CD8-positive, alpha-beta memory T cell (primary cell): ENCODE results near the gene STARD4. TPM values are rescaled to one million over a fixed set of nuclear protein-coding genes. Genes with fewer than 3 reads are reported as not detected.
A peak's percentile ranks its signal among the peaks of the same experiment; 100 is the strongest.

Experiments
- CTCF ChIA-PET: fragments of 350-600 bp; sonication (Branson Sonifier 250); formaldehyde crosslinking; loops from one replicate; lab custom pipeline; 2021; ENCODE audit warnings: antibody characterized with exemption; lab: Charles Lee
- POLR2A ChIA-PET: fragments of 350-600 bp; sonication (Branson Sonifier 250); formaldehyde crosslinking; loops from one replicate; lab custom pipeline; 2021; ENCODE audit warnings: antibody characterized with exemption; lab: Charles Lee
- DNase-seq, 5 donors: peaks; one replicate each; pipeline versions ENCODE4 v3.0.0 to v3.0.0-alpha.2; 2020 to 2022; ENCODE audit warnings: mixed read lengths in 1 of 5
- H3K27ac ChIP-seq: one replicate; pipeline ENCODE4 v1.7.0; 2013; ENCODE audit warnings: low read depth, mild to moderate bottlenecking, low read length, moderate library complexity
- H3K27me3 ChIP-seq: 2 replicates; pipeline ENCODE4 v1.7.0; 2013; ENCODE audit warnings: low read length, mild to moderate bottlenecking; ENCODE audit not compliant: insufficient read depth, poor library complexity, severe bottlenecking
- H3K36me3 ChIP-seq: 2 replicates; pipeline ENCODE4 v1.7.0; 2013; ENCODE audit warnings: mild to moderate bottlenecking, low read length, moderate library complexity; ENCODE audit not compliant: insufficient read depth
- H3K4me1 ChIP-seq: 2 replicates; pipeline ENCODE4 v1.7.0; 2013; ENCODE audit warnings: mild to moderate bottlenecking, low read length, moderate library complexity; ENCODE audit not compliant: insufficient read depth
- H3K4me3 ChIP-seq: 2 replicates; pipeline ENCODE4 v1.7.0; 2013; ENCODE audit warnings: mild to moderate bottlenecking, low read length
- H3K9me3 ChIP-seq: 2 replicates; pipeline ENCODE4 v1.7.0; 2013; ENCODE audit warnings: mild to moderate bottlenecking, low read length
- H3K27ac Mint-ChIP-seq, 8 donors: one replicate each; pipeline ENCODE4 v1.8.0; 2020 to 2021; ENCODE audit warnings: mixed read lengths in 8 of 8, mild to moderate bottlenecking in 6 of 8, inconsistent platforms in 3 of 8, moderate library complexity in 3 of 8
- H3K27me3 Mint-ChIP-seq, 2 donors: one replicate each; pipeline ENCODE4 v1.8.0; 2020 to 2021; ENCODE audit warnings: mixed read lengths in 2 of 2, mild to moderate bottlenecking in 1 of 2, moderate library complexity in 1 of 2
- H3K36me3 Mint-ChIP-seq, 3 donors: one replicate each; pipeline ENCODE4 v1.8.0; 2020 to 2021; ENCODE audit warnings: mixed read lengths in 3 of 3, inconsistent platforms in 1 of 3, mild to moderate bottlenecking in 1 of 3
- H3K4me1 Mint-ChIP-seq, 3 donors: one replicate each; pipeline ENCODE4 v1.8.0; 2020 to 2021; ENCODE audit warnings: mixed read lengths in 3 of 3, inconsistent platforms in 1 of 3, mild to moderate bottlenecking in 1 of 3
- H3K4me3 Mint-ChIP-seq, 7 donors: one replicate each; pipeline ENCODE4 v1.8.0; 2020 to 2021; ENCODE audit warnings: mixed read lengths in 7 of 7, mild to moderate bottlenecking in 6 of 7, moderate library complexity in 4 of 7, inconsistent platforms in 2 of 7
- H3K9me3 Mint-ChIP-seq, 5 donors: one replicate each; pipeline ENCODE4 v1.8.0; 2020 to 2022; ENCODE audit warnings: mixed read lengths in 5 of 5, mild to moderate bottlenecking in 3 of 5, moderate library complexity in 2 of 5, inconsistent platforms in 1 of 5
- polyA plus RNA-seq: library from polyadenylated mRNA; unstranded; fragments of 300-500 nt; fragmentation: Illumina TruSeq; gene quantifications from one replicate; pipeline ENCODE4 v1.2.3, GENCODE V29; 2021
- total RNA-seq, 2 experiments: library from RNA; stranded (reverse); gene quantifications; one replicate each; pipeline ENCODE4 v1.2.3, GENCODE V29; 2021

The STARD4 gene
- total and polyA plus RNA-seq, 3 experiments from 2014 or later, result 9.0 to 32.5 (median 32.0) TPM

GRCh38 chr5:111463311-111463710 lies 49.0 kb downstream of the STARD4 start:
- peak overlapping the region in 2 of 8 donors; percentile 19 to 44 for H3K27ac Mint-ChIP-seq
- Histone ChIP-seq H3K4me3 (no peak overlapping the region), H3K9me3 (no peaks in the 10 kb centered on the region), H3K27me3 (no peaks in the 10 kb centered on the region), H3K27ac (no peak overlapping the region), H3K4me1 (no peaks in the 10 kb centered on the region), H3K36me3 (no peaks in the 10 kb centered on the region)
- H3K27me3 Mint-ChIP-seq, result peaks cover 0 to 1% of the 10 kb centered on the region in 2 donors
- H3K4me1 Mint-ChIP-seq, result peaks cover 12 to 28% (median 25%) of the 10 kb centered on the region in 3 donors
- no peaks in the 10 kb centered on the region for H3K9me3 Mint-ChIP-seq
- no peak overlapping the region for H3K4me3 Mint-ChIP-seq
- ChIA-PET POLR2A (no interaction called here), CTCF (interaction anchor here (1.2 kb wide), 1 partner anchor 10 kb away, joined by 3 read pairs; no protein-coding TSS in a partner anchor)
- no peak for DNase-seq
- H3K36me3 Mint-ChIP-seq, result peaks cover 17 to 60% (median 26%) of the 10 kb centered on the region in 3 donors

- no peak overlapping the region for H3K4me3 ChIP-seq
- no peak for DNase-seq
- H3K4me1 ChIP-seq, result no peaks in the 10 kb centered on the region
- Mint-ChIP-seq H3K9me3 (no peaks in the 10 kb centered on the region), H3K4me3 (no peak overlapping the region), H3K27ac (peak overlapping the region in 5 of 8 donors; percentile 7 to 72 (median 25)), H3K27me3 (peaks cover 0 to 1% of the 10 kb centered on the region in 2 donors), H3K36me3 (peaks cover 17 to 66% (median 30%) of the 10 kb centered on the region in 3 donors), H3K4me1 (peaks cover 12 to 33% (median 29%) of the 10 kb centered on the region in 3 donors)
- no peak overlapping the region for H3K27ac ChIP-seq
- ChIA-PET POLR2A (no interaction called here), CTCF (interaction anchor here (1.1 kb wide), 1 partner anchor 14 kb away, joined by 3 read pairs; no protein-coding TSS in a partner anchor)
- H3K9me3 ChIP-seq, result no peaks in the 10 kb centered on the region
- no peaks in the 10 kb centered on the region for H3K36me3 ChIP-seq
- H3K27me3 ChIP-seq, result no peaks in the 10 kb centered on the region
Measured at GRCh38 chr5:111461934-111462333, 50.4 kb downstream of the STARD4 start.

- DNase-seq, result no peak
- no peaks in the 10 kb centered on the region for H3K9me3 Mint-ChIP-seq
- H3K27ac ChIP-seq, result no peak overlapping the region
- H3K36me3 ChIP-seq, result no peaks in the 10 kb centered on the region
- no peaks in the 10 kb centered on the region for H3K4me1 ChIP-seq
- no peak overlapping the region for H3K4me3 Mint-ChIP-seq
- H3K27ac Mint-ChIP-seq, result peak overlapping the region in 2 of 8 donors; percentile 35 to 39
- peaks cover 17 to 64% (median 28%) of the 10 kb centered on the region in 3 donors for H3K36me3 Mint-ChIP-seq
- no peaks in the 10 kb centered on the region for H3K27me3 ChIP-seq
- H3K27me3 Mint-ChIP-seq, result peaks cover 0 to 1% of the 10 kb centered on the region in 2 donors
- H3K9me3 ChIP-seq, result no peaks in the 10 kb centered on the region
- ChIA-PET CTCF (interaction anchor here (1.1 kb wide), 1 partner anchor 14 kb away, joined by 3 read pairs; no protein-coding TSS in a partner anchor), POLR2A (no interaction called here)
- H3K4me1 Mint-ChIP-seq, result peaks cover 12 to 33% (median 27%) of the 10 kb centered on the region in 3 donors
- H3K4me3 ChIP-seq, result no peak overlapping the region
Measured at GRCh38 chr5:111461255-111461671, 51.1 kb downstream of the STARD4 start.

- Histone ChIP-seq H3K4me3 (no peak overlapping the region), H3K9me3 (no peaks in the 10 kb centered on the region), H3K4me1 (no peaks in the 10 kb centered on the region), H3K27ac (no peak overlapping the region), H3K36me3 (peaks cover 7% of the 10 kb centered on the region), H3K27me3 (no peaks in the 10 kb centered on the region)
- Mint-ChIP-seq H3K4me1 (peaks cover 9 to 41% (median 32%) of the 10 kb centered on the region in 3 donors), H3K27me3 (no peaks in the 10 kb centered on the region), H3K9me3 (no peaks in the 10 kb centered on the region), H3K36me3 (peaks cover 9 to 68% (median 20%) of the 10 kb centered on the region in 3 donors), H3K27ac (no peak overlapping the region), H3K4me3 (no peak overlapping the region)
- POLR2A ChIA-PET, result no interaction called here
- no peak for DNase-seq
- CTCF ChIA-PET, result no interaction called here
Measured at GRCh38 chr5:111454776-111455175, 57.6 kb downstream of the STARD4 start.

- Mint-ChIP-seq H3K27me3 (no peaks in the 10 kb centered on the region), H3K9me3 (no peaks in the 10 kb centered on the region), H3K36me3 (peaks cover 9 to 71% (median 24%) of the 10 kb centered on the region in 3 donors), H3K4me1 (peaks cover 9 to 41% (median 30%) of the 10 kb centered on the region in 3 donors), H3K27ac (peak overlapping the region in 1 of 8 donors; percentile 22), H3K4me3 (no peak overlapping the region)
- Histone ChIP-seq H3K4me1 (no peaks in the 10 kb centered on the region), H3K4me3 (no peak overlapping the region), H3K9me3 (no peaks in the 10 kb centered on the region), H3K36me3 (peaks cover 12% of the 10 kb centered on the region), H3K27ac (no peak overlapping the region), H3K27me3 (no peaks in the 10 kb centered on the region)
- ChIA-PET POLR2A (no interaction called here), CTCF (no interaction called here)
- no peak for DNase-seq
Measured at GRCh38 chr5:111454198-111454622, 58.1 kb downstream of the STARD4 start.

- Mint-ChIP-seq H3K4me3 (no peak overlapping the region), H3K4me1 (peaks cover 9 to 40% (median 26%) of the 10 kb centered on the region in 3 donors), H3K36me3 (peaks cover 9 to 70% (median 21%) of the 10 kb centered on the region in 3 donors), H3K27me3 (no peaks in the 10 kb centered on the region), H3K9me3 (no peaks in the 10 kb centered on the region), H3K27ac (peak overlapping the region in 2 of 8 donors; percentile 5 to 43)
- DNase-seq, result no peak
- Histone ChIP-seq H3K9me3 (no peaks in the 10 kb centered on the region), H3K27me3 (no peaks in the 10 kb centered on the region), H3K4me3 (no peak overlapping the region), H3K27ac (no peak overlapping the region), H3K4me1 (no peaks in the 10 kb centered on the region), H3K36me3 (peaks cover 12% of the 10 kb centered on the region)
- ChIA-PET POLR2A (no interaction called here), CTCF (no interaction called here)
Measured at GRCh38 chr5:111453747-111454146, 58.6 kb downstream of the STARD4 start.

GRCh38 chr5:111453295-111453694 lies 59.0 kb downstream of the STARD4 start:
- Mint-ChIP-seq H3K27ac (peak overlapping the region in 1 of 8 donors; percentile 5), H3K36me3 (peaks cover 9 to 70% (median 21%) of the 10 kb centered on the region in 3 donors)

GRCh38 chr5:111447822-111448221 lies 64.5 kb downstream of the STARD4 start:
- DNase-seq, result no peak
- Histone ChIP-seq H3K4me3 (no peak overlapping the region), H3K4me1 (no peaks in the 10 kb centered on the region), H3K27me3 (no peaks in the 10 kb centered on the region), H3K9me3 (no peaks in the 10 kb centered on the region), H3K36me3 (peaks cover 12% of the 10 kb centered on the region), H3K27ac (no peak overlapping the region)
- POLR2A ChIA-PET, result no interaction called here
- Mint-ChIP-seq H3K4me1 (peaks cover 10 to 43% (median 33%) of the 10 kb centered on the region in 3 donors), H3K4me3 (no peak overlapping the region), H3K27me3 (no peaks in the 10 kb centered on the region), H3K9me3 (no peaks in the 10 kb centered on the region), H3K27ac (peak overlapping the region in 2 of 8 donors; percentile 35 to 39), H3K36me3 (peaks cover 4 to 75% (median 18%) of the 10 kb centered on the region in 3 donors)
- CTCF ChIA-PET, result interaction anchor here (1.3 kb wide), 1 partner anchor 14 kb away, joined by 3 read pairs; no protein-coding TSS in a partner anchor

More at GRCh38 chr5:111453295-111453694, 59.0 kb downstream of the STARD4 start:
- Histone ChIP-seq H3K27ac (no peak overlapping the region), H3K4me1 (no peaks in the 10 kb centered on the region), H3K9me3 (no peaks in the 10 kb centered on the region), H3K36me3 (peaks cover 12% of the 10 kb centered on the region), H3K27me3 (no peaks in the 10 kb centered on the region), H3K4me3 (no peak overlapping the region)
- ChIA-PET CTCF (no interaction called here), POLR2A (no interaction called here)
- H3K27me3 Mint-ChIP-seq, result no peaks in the 10 kb centered on the region
- no peak for DNase-seq
- peaks cover 9 to 37% (median 21%) of the 10 kb centered on the region in 3 donors for H3K4me1 Mint-ChIP-seq
- H3K9me3 Mint-ChIP-seq, result no peaks in the 10 kb centered on the region
- no peak overlapping the region for H3K4me3 Mint-ChIP-seq
